Measurements from ENCODE around the gene ELOA2. TPM values are rescaled to one million over a fixed set of nuclear protein-coding genes. Genes with fewer than 3 reads are reported as not detected.
"Not testable (repeated sequence)": the region's sequence is repeated elsewhere in the genome, so short reads cannot be mapped to it uniquely, and the experiment has no call there.

Gene ELOA2, protein sequence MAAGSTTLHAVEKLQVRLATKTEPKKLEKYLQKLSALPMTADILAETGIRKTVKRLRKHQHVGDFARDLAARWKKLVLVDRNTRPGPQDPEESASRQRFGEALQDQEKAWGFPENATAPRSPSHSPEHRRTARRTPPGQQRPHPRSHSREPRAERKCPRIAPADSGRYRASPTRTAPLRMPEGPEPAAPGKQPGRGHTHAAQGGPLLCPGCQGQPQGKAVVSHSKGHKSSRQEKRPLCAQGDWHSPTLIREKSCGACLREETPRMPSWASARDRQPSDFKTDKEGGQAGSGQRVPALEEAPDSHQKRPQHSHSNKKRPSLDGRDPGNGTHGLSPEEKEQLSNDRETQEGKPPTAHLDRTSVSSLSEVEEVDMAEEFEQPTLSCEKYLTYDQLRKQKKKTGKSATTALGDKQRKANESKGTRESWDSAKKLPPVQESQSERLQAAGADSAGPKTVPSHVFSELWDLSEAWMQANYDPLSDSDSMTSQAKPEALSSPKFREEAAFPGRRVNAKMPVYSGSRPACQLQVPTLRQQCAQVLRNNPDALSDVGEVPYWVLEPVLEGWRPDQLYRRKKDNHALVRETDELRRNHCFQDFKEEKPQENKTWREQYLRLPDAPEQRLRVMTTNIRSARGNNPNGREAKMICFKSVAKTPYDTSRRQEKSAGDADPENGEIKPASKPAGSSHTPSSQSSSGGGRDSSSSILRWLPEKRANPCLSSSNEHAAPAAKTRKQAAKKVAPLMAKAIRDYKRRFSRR
- not detected for total RNA-seq
- long read RNA-seq = 0 reads

DNA sequence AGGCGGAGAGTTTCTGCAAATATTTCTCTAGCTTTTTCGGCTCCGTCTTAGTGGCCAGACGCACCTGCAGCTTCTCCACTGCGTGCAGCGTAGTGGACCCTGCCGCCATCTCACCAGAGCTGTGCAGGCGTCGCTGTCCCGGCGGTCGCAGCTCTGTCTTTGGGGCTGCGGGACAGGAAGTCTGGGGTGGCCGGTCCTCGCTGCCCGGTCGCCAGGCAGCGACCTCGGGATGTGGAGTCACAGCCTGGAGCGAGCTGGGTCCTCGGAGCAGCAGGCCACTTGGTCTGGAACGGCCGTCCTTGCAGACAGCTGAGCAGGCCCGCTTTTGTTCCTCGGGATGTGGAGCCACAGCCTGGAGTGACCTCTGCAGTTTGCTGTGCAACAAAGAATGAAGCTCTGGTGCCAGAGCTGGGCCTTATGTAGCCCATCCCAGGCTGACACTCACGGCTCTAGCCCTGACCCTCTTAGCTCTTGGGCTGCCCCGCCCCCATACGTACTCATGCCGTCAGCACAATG, at the start of gene ELOA2:
Gene ELOA2, minus strand, starts transcription at position 466 of the 516 bp plus-strand sequence. Its CDS starts 357 bp downstream, at position 109.
- intact Hi-C loops (cut with micrococcal nuclease) = no loop called here
- ATAC-seq (no peak), DNase-seq (no peak)

DNA sequence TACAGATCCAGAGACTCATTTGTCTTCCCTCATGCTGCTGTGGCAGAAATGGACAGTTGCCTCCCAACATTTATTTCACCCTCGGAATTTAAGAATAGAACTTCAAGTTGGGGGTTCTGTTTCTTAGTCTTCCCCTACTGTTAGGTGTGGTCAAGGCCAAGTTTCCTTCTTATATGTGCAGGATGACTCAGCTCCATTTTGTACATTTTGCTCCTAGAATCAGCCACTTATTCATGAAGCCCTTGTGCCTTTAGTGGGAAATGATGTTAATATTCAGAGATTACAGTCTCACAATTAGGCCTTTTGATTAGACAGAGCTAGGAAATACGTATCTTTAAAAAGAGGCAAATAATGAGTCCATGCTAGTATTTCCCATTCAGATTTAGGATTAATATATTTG, 46.2 kb upstream of the ELOA2 start:
- intact Hi-C loops (cut with micrococcal nuclease) = no loop called here
- DNase-seq = no peak
- ATAC-seq = no peak

DNA sequence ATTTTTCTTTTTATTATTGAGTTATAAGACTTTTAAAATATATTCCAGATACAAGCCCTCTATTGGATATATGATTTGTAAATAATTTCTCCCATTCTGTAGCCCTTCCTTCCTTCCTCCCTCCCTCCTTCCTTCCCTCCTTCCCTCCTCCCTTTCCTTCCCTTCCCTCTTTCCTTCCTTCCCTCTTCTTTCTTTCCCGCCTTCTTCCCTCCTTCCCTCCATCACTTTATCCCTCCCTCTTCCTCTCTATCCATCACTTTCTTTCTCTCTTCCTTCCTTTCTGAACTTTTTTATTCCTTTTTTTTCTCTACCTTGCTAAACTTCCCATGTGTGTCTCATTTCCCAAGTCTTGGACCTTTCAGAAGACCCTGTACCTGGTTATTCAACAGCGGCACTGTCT, 45.5 kb upstream of the ELOA2 start:
- intact Hi-C loops (cut with micrococcal nuclease) = no loop called here
- DNase-seq (no peak), ATAC-seq (no peak)

DNA sequence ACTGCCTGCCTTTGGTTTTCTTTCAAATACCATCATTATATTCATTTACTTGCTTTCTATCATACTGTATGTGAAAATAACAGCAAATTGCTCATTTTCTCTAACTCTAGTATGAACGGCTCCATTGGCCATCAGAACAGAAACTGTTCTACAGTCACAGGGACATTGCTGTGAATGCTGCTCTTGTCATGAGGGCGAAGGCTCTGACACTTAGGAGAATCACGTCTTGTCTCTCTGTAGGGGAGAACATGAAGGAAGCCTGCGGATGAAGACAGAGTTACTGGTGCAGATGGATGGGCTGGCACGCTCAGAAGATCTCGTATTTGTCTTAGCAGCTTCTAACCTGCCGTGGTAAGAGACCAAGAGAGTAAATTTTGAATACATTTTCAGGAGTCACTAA, 41.7 kb upstream of the ELOA2 start:
- intact Hi-C loops (cut with micrococcal nuclease) = no loop called here
- no peak for ATAC-seq
- no peak for DNase-seq

DNA sequence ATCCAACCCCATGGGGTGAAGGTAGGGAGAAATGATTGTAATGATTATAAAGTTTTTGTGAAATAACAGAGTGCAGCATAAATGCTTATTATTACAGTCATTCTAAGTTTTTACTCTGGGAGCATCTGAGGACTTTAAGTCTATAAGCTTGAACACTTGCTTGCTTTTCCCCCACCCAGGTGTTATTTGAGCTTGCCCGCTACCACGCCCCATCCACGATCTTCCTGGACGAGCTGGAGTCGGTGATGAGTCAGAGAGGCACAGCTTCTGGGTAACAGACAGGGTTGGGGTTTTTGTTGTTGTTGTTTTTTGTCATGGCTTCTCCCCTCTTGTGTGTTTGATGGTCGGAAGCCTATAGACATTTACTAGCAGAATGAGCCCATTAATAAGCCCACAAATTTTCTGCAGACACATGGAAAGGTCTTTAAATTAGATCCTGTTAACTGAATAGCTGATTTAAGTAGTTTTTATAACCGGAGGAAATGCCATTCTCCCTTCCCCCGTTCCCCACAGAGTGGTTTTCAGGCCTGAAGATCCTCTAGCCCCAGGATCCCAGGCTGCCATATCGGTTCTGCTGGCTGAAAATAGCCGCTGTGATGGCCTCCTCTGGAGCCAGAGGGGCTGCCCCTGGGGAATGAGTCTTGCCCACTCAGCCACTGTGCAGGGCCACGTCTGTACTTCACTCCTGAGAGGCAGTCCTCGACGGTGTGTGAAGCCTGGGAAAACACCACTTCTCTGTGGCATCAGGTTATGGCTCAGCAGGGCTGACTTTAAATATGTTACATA, 39.9 kb upstream of the ELOA2 start:
- intact Hi-C loops (cut with micrococcal nuclease) = no loop called here
- ATAC-seq (no peak), DNase-seq (no peak)

DNA sequence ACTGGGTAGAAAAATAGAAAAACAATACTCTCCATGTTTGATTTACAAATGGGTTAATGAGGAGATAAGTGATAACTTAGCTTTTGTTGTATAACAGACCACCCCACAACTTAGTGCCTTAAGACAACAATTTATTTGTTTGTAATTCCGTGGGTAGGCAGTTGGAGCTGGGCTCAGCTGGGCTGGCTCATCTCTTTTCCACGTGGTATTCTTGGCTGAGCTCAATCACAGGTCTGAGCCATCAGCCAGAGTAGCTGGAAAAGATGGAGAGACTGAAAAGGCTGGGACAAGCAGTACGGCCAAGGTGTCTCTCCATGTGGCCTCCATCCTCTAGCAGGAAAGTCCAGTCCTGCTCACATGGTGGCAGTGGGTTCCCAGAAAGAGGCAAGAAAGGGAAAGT, 32.2 kb upstream of the ELOA2 start:
- no peak for ATAC-seq
- intact Hi-C loops (cut with micrococcal nuclease) = no loop called here
- no peak for DNase-seq

DNA sequence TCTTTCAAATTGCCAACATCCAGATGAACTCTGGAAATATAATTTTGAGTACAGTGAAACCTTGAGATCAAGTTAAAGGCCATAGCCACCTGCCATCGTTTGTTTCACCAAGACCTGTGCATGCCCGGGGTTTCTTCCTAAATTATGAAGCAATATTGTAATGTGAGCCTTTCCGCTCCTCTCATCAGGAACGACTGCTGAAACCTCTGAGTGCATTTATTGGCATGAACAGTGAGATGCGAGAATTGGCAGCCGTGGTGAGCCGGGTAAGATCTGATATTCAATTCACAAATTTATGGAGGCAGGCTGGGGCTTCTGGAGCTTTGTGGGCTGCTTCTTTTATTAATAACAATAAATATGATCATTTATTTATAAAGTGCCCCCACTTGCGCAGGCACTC, 27.7 kb upstream of the ELOA2 start:
- DNase-seq (no peak), ATAC-seq (no peak)
- intact Hi-C loops (cut with micrococcal nuclease) = no loop called here

DNA sequence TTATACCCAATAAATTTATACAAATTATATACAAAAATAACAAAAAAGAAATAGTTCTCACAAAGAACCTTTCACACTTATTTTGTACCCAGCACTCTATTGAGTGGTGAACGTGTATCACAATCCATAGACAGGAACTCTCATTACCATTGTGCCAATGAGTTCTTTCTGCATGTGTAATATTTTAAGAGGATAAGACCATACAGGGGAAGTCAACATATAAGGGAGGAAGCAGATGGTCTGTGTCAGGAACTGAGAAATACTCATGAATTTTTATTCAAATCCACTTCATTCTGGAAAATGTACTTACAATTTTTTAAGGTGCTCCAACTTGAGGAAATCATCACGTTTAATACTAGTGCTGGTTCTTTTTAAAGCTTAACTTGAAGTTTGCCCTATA, 27.1 kb upstream of the ELOA2 start:
- DNase-seq (no peak), ATAC-seq (no peak)
- intact Hi-C loops (cut with micrococcal nuclease) = no loop called here

DNA sequence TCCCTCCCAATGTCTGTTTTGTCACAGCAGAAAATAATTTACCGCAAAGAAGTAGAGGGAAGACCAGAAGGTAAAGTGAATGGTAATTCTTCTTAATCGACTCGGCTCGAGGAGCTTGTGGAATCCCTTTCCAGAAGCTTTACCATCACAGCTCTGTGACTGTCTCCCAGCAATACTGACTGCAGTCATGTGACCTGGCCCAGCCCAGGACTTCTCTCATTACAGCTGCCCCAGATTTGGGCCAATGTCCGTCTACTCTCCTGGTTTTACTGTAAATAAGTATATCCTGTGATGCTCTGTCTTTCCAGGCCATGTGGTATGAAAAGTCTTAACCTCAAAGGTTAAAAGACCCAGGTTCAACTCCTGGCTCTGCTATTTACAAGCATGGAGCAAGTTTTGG, 18.9 kb upstream of the ELOA2 start:
- ATAC-seq = no peak
- intact Hi-C loops (cut with micrococcal nuclease) = no loop called here
- no peak for DNase-seq

DNA sequence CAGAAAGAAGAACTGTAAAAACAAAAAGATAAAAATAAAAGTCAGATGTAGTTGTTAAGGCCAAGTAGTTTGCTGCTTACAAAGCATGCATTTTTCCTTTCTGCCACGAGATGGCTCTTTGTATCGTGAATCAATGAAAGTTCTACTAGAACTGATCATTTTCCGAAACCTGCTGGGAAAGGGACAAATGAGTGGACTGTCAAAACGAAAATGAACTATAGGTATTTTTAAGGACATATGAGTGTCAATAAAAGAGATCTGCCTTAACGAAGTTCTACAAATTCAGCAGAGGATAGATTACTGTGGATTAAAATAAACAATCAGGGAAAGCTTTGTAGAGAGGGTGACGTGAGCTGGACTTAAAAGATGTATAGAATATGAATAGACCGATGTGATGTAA, 15.0 kb upstream of the ELOA2 start:
- DNase-seq (no peak), ATAC-seq (no peak)
- intact Hi-C loops (cut with micrococcal nuclease) = no loop called here

DNA sequence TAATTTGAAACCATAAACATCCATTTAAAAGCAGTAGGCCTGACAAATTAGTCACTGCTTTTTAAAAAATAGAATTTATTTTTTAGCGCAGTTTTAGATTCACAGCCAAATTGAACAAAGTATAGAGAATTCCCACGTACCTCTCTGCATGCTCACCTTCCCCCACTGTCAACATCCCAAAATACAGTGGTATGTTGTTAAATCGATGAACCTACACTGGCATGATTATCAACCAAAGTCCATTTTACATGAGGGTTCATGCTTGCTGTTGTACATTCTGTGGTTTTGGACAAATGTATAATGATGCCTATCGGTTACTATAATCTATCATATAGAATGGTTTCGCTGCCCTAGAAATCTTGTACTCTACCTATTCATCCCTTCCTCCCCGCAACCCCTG, 5.6 kb upstream of the ELOA2 start:
- intact Hi-C loops (cut with micrococcal nuclease) = no loop called here
- no peak for DNase-seq
- no peak for ATAC-seq

DNA sequence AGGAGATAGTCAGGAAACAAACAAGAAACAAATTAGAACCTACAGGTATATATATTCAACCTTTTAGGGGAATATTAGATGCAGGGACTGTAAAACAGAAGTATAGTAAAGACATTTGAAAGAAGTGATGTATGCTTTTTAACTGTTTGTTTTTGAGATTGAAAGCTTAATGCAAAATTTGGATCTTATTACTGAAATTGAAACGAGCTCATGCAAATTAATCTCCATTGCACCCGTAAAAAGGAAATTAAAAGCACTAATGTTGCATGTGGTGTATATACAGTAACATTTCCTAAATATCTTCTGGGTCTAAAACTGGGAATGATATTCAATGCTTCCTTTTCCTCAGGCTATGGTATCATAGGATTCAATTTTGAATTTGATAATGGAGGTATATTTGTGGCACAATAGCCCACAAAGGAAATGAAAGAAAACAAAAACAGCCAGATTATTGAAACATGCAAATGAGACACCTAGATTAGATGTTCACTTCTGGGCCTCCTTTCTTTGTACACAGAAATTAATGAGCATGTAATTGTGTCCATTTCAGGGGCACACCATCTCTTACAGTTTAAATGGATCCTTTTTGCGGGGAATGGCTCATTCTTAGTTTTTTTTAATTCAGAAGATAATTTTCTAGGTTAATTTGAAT, 1.6 kb upstream of the ELOA2 start:
- no peak for DNase-seq
- intact Hi-C loops (cut with micrococcal nuclease) = no loop called here
- ATAC-seq = no peak

DNA sequence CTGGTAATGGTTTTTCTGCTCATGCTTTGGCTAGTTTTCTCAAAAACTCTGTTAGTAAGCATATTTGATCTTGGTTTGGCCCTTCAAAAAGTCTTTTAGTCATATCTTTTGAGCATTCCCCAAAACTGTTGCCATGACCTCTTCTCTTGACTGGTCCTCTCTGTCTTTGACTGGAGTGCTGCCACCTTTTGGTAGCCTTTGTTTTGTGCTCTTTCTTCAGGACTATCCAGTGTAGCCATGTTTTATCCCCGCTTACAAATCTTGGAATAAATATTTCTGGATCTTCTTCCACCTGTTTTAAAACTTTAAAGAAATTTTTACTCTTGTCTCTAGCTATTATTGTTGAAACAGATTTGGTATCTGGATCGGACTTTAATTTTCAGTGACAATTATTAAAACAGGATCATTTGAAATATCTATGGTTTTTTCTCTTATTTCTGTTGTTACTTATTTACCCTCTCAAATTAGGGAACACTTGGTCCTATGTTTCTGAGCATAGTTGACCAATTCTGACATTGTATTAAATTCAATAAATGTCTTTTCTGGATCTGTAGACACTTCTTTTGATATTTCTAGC, 965 bp upstream of the ELOA2 start:
- no peak for DNase-seq
- ATAC-seq = no peak
- intact Hi-C loops (cut with micrococcal nuclease) = no loop called here

DNA sequence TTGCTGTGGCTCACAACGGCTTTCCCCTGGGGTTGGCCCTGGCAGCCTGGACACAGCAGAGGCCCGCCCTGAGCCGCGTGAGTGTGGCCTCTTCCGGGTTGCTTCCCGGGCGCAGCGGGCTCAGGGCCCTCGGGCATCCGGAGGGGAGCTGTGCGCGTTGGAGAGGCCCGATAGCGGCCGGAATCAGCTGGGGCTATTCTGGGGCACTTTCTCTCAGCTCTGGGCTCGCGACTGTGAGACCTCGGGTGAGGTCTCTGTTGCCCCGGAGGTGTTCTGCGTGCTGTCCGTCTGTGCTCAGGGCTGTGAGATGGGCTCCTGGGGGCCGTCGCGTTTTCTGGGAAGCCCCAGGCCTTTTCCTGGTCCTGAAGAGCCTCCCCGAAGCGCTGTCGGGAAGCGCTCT, 830 bp downstream of the ELOA2 start:
- DNase-seq; ATAC-seq; intact Hi-C loops (cut with micrococcal nuclease): not testable (repeated sequence)

DNA sequence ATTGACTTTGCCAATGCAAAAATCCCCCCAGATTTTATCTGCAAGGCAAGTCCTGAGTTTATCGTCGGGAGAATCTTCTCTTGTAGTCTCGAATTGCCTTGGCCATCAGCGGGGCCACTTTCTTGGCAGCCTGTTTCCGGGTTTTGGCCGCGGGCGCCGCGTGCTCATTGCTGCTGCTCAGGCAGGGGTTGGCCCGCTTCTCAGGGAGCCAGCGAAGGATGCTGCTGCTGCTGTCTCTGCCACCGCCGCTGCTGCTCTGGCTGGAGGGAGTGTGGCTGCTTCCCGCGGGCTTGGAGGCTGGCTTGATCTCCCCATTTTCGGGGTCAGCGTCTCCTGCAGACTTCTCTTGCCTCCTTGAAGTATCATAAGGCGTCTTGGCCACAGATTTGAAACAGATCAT, 2.5 kb downstream of the ELOA2 start:
- ATAC-seq = no peak
- intact Hi-C loops (cut with micrococcal nuclease) = no loop called here

DNA sequence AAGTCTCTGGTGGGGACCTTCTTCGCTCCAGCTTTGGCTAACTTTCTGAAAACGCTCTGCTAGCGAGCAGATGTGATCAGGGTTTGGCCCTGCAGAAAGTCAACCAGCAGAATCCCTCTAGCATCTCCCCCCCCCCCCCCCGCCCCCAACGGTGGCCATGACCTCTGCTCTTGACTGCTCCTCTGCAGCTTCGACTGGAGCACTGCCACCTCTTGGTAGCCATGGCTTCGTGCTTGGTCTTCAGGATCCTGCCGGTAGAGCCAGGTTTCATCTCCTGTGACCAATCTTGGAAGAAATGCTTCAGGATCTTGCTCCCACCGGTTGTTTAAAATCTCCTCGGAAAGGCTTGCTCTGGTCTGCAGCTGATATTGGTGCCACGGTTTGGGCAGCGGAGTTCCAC, 4.5 kb downstream of the ELOA2 start:
- intact Hi-C loops (cut with micrococcal nuclease); DNase-seq; ATAC-seq: not testable (repeated sequence)

More for the DNA sequence above, 2.5 kb downstream of the ELOA2 start:
- no peak for DNase-seq

DNA sequence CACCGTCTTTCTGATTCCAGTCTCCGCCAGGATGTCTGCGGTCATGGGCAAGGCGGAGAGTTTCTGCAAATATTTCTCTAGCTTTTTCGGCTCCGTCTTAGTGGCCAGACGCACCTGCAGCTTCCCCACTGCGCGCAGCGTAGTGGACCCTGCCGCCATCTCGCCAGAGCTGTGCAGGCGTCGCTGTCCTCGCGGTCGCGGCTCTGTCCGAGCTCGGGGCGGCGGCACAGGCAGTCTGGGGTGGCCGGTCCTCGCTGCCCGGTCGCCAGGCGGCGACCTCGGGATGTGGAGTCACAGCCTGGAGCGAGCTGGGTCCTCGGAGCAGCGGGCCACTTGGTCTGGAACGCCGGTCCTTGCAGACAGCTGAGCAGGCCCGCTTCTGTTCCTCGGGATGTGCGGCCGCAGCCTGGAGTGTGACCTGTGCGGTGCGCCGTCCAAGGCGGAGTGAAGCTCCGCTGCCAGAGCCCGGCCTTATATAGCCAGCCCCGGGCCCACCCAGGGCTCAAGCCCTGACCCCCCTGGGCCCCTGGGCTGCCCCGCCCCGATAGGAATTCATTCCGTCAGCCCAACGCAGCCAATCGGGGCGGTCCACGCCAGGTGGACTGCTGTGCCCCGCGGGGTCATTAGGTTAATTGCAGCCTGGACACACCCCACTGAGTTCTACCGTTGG, 5.6 kb downstream of the ELOA2 start:
- intact Hi-C loops (cut with micrococcal nuclease); DNase-seq: not testable (repeated sequence)
- peak; percentile 35 for ATAC-seq

DNA sequence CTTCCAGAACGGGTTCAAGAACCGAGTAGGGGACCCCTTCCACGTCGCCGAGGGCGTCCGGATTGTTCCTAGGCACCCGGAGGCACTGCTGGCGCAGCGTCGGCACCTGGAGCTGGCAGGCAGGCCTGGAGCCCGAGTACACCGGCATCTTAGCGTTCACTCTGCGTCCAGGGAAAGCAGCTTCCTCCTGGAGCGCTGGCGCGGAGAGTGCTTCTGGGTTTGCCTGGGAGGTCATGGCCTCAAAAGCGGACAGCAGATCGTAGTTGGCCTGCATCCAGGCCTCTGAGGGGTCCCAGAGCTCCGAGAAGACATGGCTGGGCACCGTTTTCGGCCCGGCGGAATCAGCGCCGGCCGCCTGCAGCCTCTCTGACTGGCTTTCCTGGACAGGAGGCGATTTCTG, 6.7 kb downstream of the ELOA2 start:
- intact Hi-C loops (cut with micrococcal nuclease); DNase-seq; ATAC-seq: not testable (repeated sequence)

Data from left ventricle myocardium superior (tissue), 1 donor.